Loucy (cell line): ENCODE measurements around the gene SYNPR.

Experiments
- H2AFZ ChIP-seq: fragments of 200-600 bp; sonication (generic); 2 replicates; pipeline ENCODE4 v1.6.0; 2016; ENCODE audit warnings: antibody characterized with exemption, mild to moderate bottlenecking, low read length, moderate library complexity
- H3F3A ChIP-seq: fragments of 200-600 bp; 2 replicates; pipeline ENCODE4 v1.6.0; 2016; ENCODE audit warnings: antibody characterized with exemption, low read depth, mild to moderate bottlenecking
- H3K27me3 ChIP-seq: fragments of 200-600 bp; sonication (generic); 2 replicates; pipeline ENCODE4 v1.6.1; 2014; ENCODE audit warnings: low read length, mild to moderate bottlenecking; ENCODE audit not compliant: insufficient read depth, poor library complexity, severe bottlenecking
- H3K36me3 ChIP-seq: fragments of 200-600 bp; sonication (generic); 2 replicates; pipeline ENCODE4 v1.6.1; 2016; ENCODE audit warnings: low read length; ENCODE audit not compliant: insufficient read depth
- H3K4me1 ChIP-seq: fragments of 200-600 bp; sonication (generic); 2 replicates; pipeline ENCODE4 v1.5.1; 2014; ENCODE audit warnings: low read length, mild to moderate bottlenecking; ENCODE audit not compliant: insufficient read depth, poor library complexity, severe bottlenecking
- H3K4me2 ChIP-seq: fragments of 200-600 bp; sonication (generic); 2 replicates; pipeline ENCODE4 v1.6.0; 2014; ENCODE audit warnings: antibody characterized with exemption, low read length, low read depth, mild to moderate bottlenecking; ENCODE audit not compliant: poor library complexity, severe bottlenecking
- H3K4me3 ChIP-seq: fragments of 200-600 bp; sonication (generic); 2 replicates; pipeline ENCODE4 v1.5.1; 2014; ENCODE audit warnings: low read length, mild to moderate bottlenecking, mixed read lengths; ENCODE audit not compliant: poor library complexity, severe bottlenecking
- H3K79me2 ChIP-seq: fragments of 200-600 bp; sonication (generic); 2 replicates; pipeline ENCODE4 v1.6.1; 2014; ENCODE audit warnings: low read length; ENCODE audit not compliant: insufficient read depth
- H3K9ac ChIP-seq: fragments of 200-600 bp; sonication (generic); 2 replicates; pipeline ENCODE4 v1.6.0; 2014; ENCODE audit warnings: mild to moderate bottlenecking, low read depth, low read length, moderate library complexity; ENCODE audit not compliant: poor library complexity, severe bottlenecking
- H3K9me2 ChIP-seq: fragments of 200-600 bp; sonication (generic); replicated peaks from 2 replicates; pipeline ENCODE4 v1.6.1; 2016; ENCODE audit warnings: low read depth, low read length, mixed read lengths
- H3K9me3 ChIP-seq: fragments of 200-600 bp; sonication (generic); 2 replicates; pipeline ENCODE4 v1.6.1; 2014; ENCODE audit warnings: mild to moderate bottlenecking, antibody characterized with exemption, low read length, low read depth; ENCODE audit not compliant: insufficient read depth
- H4K20me1 ChIP-seq: fragments of 200-600 bp; sonication (generic); 2 replicates; pipeline ENCODE4 v1.6.0; 2014; ENCODE audit warnings: antibody characterized with exemption, low read length, mild to moderate bottlenecking; ENCODE audit not compliant: insufficient read depth, poor library complexity, severe bottlenecking
- CTCF ChIP-seq: fragments of 200-600 bp; sonication (generic); conservative IDR thresholded peaks from 2 replicates; pipeline ENCODE4 v1.5.1; 2014; ENCODE audit warnings: mild to moderate bottlenecking, antibody characterized with exemption, low read length
- EZH2phosphoT487 ChIP-seq: fragments of 200-600 bp; IDR thresholded peaks from 2 replicates; pipeline ENCODE4 v1.6.1; 2018; ENCODE audit warnings: antibody characterized with exemption, mild to moderate bottlenecking, moderate library complexity, borderline replicate concordance

Gene SYNPR

GRCh38 chr3:63571682-63572081 is 293.6 kb downstream of the SYNPR start:
- Histone ChIP-seq H3K27me3 (no peaks in the 10 kb centered on the region), H3K4me1 (no peaks in the 10 kb centered on the region), H4K20me1 (no peaks in the 10 kb centered on the region), H3K36me3 (no peaks in the 10 kb centered on the region), H3K9me3 (no peaks in the 10 kb centered on the region), H3F3A (no peaks in the 10 kb centered on the region), H2AFZ (no peak overlapping the region), H3K4me3 (no peak overlapping the region), H3K9ac (no peak overlapping the region), H3K4me2 (no peak overlapping the region), H3K9me2 (no peaks in the 10 kb centered on the region), H3K79me2 (no peaks in the 10 kb centered on the region)
- no peak for TF ChIP-seq EZH2phosphoT487
- no peak for TF ChIP-seq CTCF

GRCh38 chr3:63576846-63577245 is 298.7 kb downstream of the SYNPR start:
- no peak overlapping the region for H3K4me2 ChIP-seq
- H3K4me3 ChIP-seq, result no peak overlapping the region

GRCh38 chr3:63578858-63579257 is 300.8 kb downstream of the SYNPR start:
- Histone ChIP-seq H3K27me3 (no peaks in the 10 kb centered on the region), H3K9ac (no peak overlapping the region), H3K4me2 (no peak overlapping the region), H3K4me3 (no peak overlapping the region), H2AFZ (no peak overlapping the region), H3F3A (no peaks in the 10 kb centered on the region), H3K36me3 (no peaks in the 10 kb centered on the region), H3K9me3 (no peaks in the 10 kb centered on the region; the same call in 1 of the 2 replicates), H3K9me2 (no peaks in the 10 kb centered on the region), H3K79me2 (no peaks in the 10 kb centered on the region), H3K4me1 (no peaks in the 10 kb centered on the region), H4K20me1 (no peaks in the 10 kb centered on the region)
- TF ChIP-seq CTCF (no peak), EZH2phosphoT487 (no peak)

More at GRCh38 chr3:63576846-63577245, 298.7 kb downstream of the SYNPR start:
- TF ChIP-seq EZH2phosphoT487 (no peak), CTCF (no peak)
- Histone ChIP-seq H3K4me1 (no peaks in the 10 kb centered on the region), H3K9me2 (no peaks in the 10 kb centered on the region), H3K36me3 (no peaks in the 10 kb centered on the region), H3F3A (no peaks in the 10 kb centered on the region), H3K27me3 (no peaks in the 10 kb centered on the region), H3K9ac (no peak overlapping the region), H4K20me1 (no peaks in the 10 kb centered on the region), H3K79me2 (no peaks in the 10 kb centered on the region), H2AFZ (no peak overlapping the region), H3K9me3 (no peaks in the 10 kb centered on the region; the same call in 1 of the 2 replicates)
